ENCODE data around the gene GNAZ. TPM values are rescaled to one million over a fixed set of nuclear protein-coding genes. Genes with fewer than 3 reads are reported as not detected.

The GNAZ gene
- total and polyA plus RNA-seq, 2 of the 8 experiments (the other 6 are each of a cell fraction or from before 2014, with no cell fraction given): 6.6 to 9.6 TPM

DNA sequence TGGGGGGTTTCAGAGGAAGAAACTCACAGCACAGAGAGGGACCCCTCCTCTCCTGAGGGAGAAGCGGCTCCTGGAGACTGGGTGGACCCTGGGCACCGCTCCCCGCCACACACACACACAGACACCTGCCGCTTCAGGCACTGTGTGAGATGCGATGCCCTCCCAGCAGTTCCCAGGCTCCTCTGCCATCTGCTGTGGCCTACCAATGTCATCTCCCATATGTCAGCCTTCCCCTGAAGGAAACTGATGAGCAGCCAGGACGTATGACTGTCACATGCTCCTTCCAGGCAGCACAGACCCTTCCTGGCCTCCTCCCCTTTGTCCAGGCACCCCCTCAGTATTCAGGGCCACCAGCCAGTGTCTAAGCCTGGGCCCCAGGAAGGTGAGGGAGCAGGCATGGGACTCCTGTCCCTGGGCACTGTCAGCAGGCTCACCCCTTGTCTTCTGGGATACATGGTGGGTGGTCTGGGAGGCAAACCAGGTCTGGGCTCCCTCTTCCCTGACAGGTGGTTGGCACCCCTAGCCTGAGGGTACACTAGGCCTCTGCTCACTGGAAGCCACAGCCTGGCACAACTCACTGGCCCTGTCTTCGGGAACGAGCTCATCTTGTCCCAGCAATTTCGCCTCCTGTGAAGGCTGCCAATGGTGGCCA is 98.2 kb downstream of the GNAZ start:
- Histone ChIP-seq H4K8ac (ENCODE audit: extremely low read depth, insufficient read depth, low read length) (no peak overlapping the region), H3K27ac (ENCODE audit: low read depth, low read length) (no peak overlapping the region), H3K9me3 (ENCODE audit: insufficient read depth in 2 of 2, low read depth in 1 of 2, low read length in 1 of 2) (no peaks in the 10 kb centered on the region), H3K4ac (replicated peaks; ENCODE audit: insufficient read length, low read depth, low read length) (no peak overlapping the region), H4K5ac (ENCODE audit: insufficient read length, low read depth, low read length) (no peak overlapping the region), H3K4me2 (ENCODE audit: insufficient read depth in 1 of 2, low read depth in 2 of 2, low read length in 2 of 2) (no peak overlapping the region), H3K27me3 (replicated peaks in 1 of 4; ENCODE audit: control insufficient read depth in 3 of 4, extremely low read depth in 1 of 4, insufficient read depth in 3 of 4, low read length in 3 of 4) (no peaks in the 10 kb centered on the region), H3K23me2 (ENCODE audit: low read depth, low read length) (no peaks in the 10 kb centered on the region), H2AK5ac (ENCODE audit: low read depth, low read length) (no peak overlapping the region), H3K9ac (replicated peaks in 1 of 4; ENCODE audit: extremely low read depth in 1 of 4, low read depth in 3 of 4, low read length in 3 of 4) (no peak overlapping the region), H2BK120ac (replicated peaks; ENCODE audit: low read depth, low read length) (no peak overlapping the region), H4K91ac (replicated peaks; ENCODE audit: insufficient read length, low read length) (no peak overlapping the region), H2BK12ac (ENCODE audit: low read depth, low read length) (no peak overlapping the region), H2AFZ (ENCODE audit: low read length) (no peak overlapping the region), H3K18ac (ENCODE audit: extremely low read depth, low read length) (0 out of 2 replicates have a peak overlapping the region, but pooled peaks have one; percentile 2), H3K4me1 (replicated peaks in 1 of 4; ENCODE audit: control insufficient read depth in 3 of 4, insufficient read depth in 4 of 4, low read length in 3 of 4) (peaks cover 0 to 8% (median 7%) of the 10 kb centered on the region in 4 experiments; a peak in 5 of 7 replicates), H3K79me1 (ENCODE audit: low read depth, low read length) (no peaks in the 10 kb centered on the region), H2BK5ac (ENCODE audit: low read depth, low read length) (no peak overlapping the region), H3K4me3 (ENCODE audit: extremely low read depth in 1 of 4, insufficient read depth in 2 of 4, low read depth in 3 of 4, low read length in 4 of 4) (no peak overlapping the region), H2BK15ac (ENCODE audit: low read length) (no peak overlapping the region), H3K23ac (ENCODE audit: insufficient read length) (no peak overlapping the region), H3K79me2 (ENCODE audit: control insufficient read depth in 1 of 2, insufficient read depth in 2 of 2, low read length in 2 of 2) (no peaks in the 10 kb centered on the region), H3K56ac (replicated peaks; ENCODE audit: insufficient read length, low read depth, low read length) (no peak overlapping the region), H4K20me1 (replicated peaks in 1 of 2; ENCODE audit: control insufficient read depth in 1 of 2, insufficient read depth in 2 of 2, low read length in 2 of 2) (peaks cover 0 to 1% of the 10 kb centered on the region in 2 experiments), H2BK20ac (ENCODE audit: low read length) (no peak overlapping the region), H3K14ac (ENCODE audit: insufficient read length) (no peak overlapping the region), H3K36me3 (ENCODE audit: control insufficient read depth in 2 of 4, insufficient read depth in 4 of 4, low read length in 3 of 4) (no peaks in the 10 kb centered on the region)
- ChIA-PET POLR2A (ENCODE audit: partially characterized antibody) (no interaction called here), CTCF (ENCODE audit: partially characterized antibody) (interaction anchor here (0.9 to 16.5 kb wide), 6 partner anchors 9 to 120 kb away, joined by 3 to 249 read pairs (median 4); no protein-coding TSS in a partner anchor)
- DNase-seq (ENCODE audit: low read depth in 1 of 2, low spot score in 2 of 2) (no peak), FAIRE-seq (no peak)
- WGBS, 2 experiments (ENCODE audit: extremely low coverage in 1 of 2, insufficient coverage in 1 of 2, insufficient read length in 1 of 2, insufficient replicate concordance in 2 of 2, low coverage in 1 of 2, low lambda C conversion rate in 2 of 2, missing lambda C conversion rate in 1 of 2): 87% methylated on average over 9 of the region's 9 CpGs; no CpG with 5 or more reads in 1 of the 2 experiments
- TF ChIP-seq NRF1 (IDR thresholded peaks at IDR 0.05; ENCODE audit: low read depth, low read length) (no peak), SP2 (IDR thresholded peaks at IDR 0.05; ENCODE audit: low read length) (no peak), POU5F1 (IDR thresholded peaks at IDR 0.05; ENCODE audit: low read depth, low read length) (no peak), TBP (IDR thresholded peaks at IDR 0.05; ENCODE audit: low read depth, low read length) (no peak), EGR1 (IDR thresholded peaks at IDR 0.05; ENCODE audit: borderline replicate concordance, low read depth, low read length) (no peak), KDM4A (IDR thresholded peaks at IDR 0.05; ENCODE audit: low read depth, low read length, severe bottlenecking) (no peak), FOSL1 (IDR thresholded peaks at IDR 0.05; ENCODE audit: insufficient read depth, low read depth, low read length) (no peak), TAF1 (IDR thresholded peaks at IDR 0.05; ENCODE audit: low read depth, low read length) (no peak), SAP30 (IDR thresholded peaks at IDR 0.05; ENCODE audit: insufficient read depth, insufficient replicate concordance, low read length) (no peak), RFX5 (IDR thresholded peaks at IDR 0.05; ENCODE audit: borderline replicate concordance, low read depth, low read length) (no peak), TEAD4 (IDR thresholded peaks at IDR 0.05; ENCODE audit: low read depth, low read length) (no peak), RNF2 (IDR thresholded peaks at IDR 0.05; ENCODE audit: borderline replicate concordance, low read depth, low read length, missing control alignments, poor library complexity, severe bottlenecking) (no peak), BACH1 (IDR thresholded peaks at IDR 0.05; ENCODE audit: low read length) (no peak), GTF2F1 (IDR thresholded peaks at IDR 0.05; ENCODE audit: borderline replicate concordance, low read depth, low read length) (no peak)
